ENCODE data around the gene GRID2.

DNA sequence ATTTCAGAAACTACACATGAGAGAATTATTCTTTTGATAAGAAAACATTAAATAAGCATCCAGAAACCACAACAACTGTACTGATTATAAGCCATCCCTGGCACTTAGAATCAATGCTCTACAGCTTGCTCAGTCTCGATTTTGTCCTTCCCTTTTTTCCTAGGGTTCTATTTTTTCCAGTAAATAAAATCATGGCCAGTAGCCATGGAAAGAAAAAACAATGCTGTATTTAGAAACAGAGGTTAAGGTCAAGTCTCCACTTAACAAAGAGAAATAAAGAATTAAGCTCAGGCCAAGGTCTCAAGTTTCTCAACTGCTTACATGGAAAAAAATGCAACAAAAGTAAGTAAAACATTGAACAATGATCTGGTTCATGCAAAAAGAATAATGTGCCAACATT is 38.7 kb upstream of the GRID2 start:
- TF ChIP-seq, protein P1, sequence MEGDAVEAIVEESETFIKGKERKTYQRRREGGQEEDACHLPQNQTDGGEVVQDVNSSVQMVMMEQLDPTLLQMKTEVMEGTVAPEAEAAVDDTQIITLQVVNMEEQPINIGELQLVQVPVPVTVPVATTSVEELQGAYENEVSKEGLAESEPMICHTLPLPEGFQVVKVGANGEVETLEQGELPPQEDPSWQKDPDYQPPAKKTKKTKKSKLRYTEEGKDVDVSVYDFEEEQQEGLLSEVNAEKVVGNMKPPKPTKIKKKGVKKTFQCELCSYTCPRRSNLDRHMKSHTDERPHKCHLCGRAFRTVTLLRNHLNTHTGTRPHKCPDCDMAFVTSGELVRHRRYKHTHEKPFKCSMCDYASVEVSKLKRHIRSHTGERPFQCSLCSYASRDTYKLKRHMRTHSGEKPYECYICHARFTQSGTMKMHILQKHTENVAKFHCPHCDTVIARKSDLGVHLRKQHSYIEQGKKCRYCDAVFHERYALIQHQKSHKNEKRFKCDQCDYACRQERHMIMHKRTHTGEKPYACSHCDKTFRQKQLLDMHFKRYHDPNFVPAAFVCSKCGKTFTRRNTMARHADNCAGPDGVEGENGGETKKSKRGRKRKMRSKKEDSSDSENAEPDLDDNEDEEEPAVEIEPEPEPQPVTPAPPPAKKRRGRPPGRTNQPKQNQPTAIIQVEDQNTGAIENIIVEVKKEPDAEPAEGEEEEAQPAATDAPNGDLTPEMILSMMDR (IDR thresholded peaks at IDR 0.05), result no peak
- no peak for TF ChIP-seq POLR2A (IDR thresholded peaks at IDR 0.05)
